Hematopoietic multipotent progenitor cell (in vitro differentiated cells): ENCODE results near the gene RIMKLB. TPM values are rescaled to one million over a fixed set of nuclear protein-coding genes. Genes with fewer than 3 reads are reported as not detected.
A peak's percentile ranks its signal among the peaks of the same experiment; 100 is the strongest.
"Not testable (repeated sequence)": the region's sequence is repeated elsewhere in the genome, so short reads cannot be mapped to it uniquely, and the experiment has no call there.

Source experiments
- DNase-seq, 3 donors: peaks; one replicate each; pipeline ENCODE4 v3.0.0-alpha.2; 2011 to 2015; ENCODE audit warnings: low read depth in 2 of 3, low spot score in 2 of 3
- total RNA-seq: library from RNA; depleted of rRNA; stranded (reverse); fragments of >200 nt; gene quantifications from one replicate; pipeline ENCODE4 v1.2.3, GENCODE V29; 2012

Gene RIMKLB
- total RNA-seq, 1 donor, result 48.2 TPM

- no peak for DNase-seq
These were observed 116.0 kb downstream of the RIMKLB start for GRCh38 chr12:8813572-8814357.

DNA sequence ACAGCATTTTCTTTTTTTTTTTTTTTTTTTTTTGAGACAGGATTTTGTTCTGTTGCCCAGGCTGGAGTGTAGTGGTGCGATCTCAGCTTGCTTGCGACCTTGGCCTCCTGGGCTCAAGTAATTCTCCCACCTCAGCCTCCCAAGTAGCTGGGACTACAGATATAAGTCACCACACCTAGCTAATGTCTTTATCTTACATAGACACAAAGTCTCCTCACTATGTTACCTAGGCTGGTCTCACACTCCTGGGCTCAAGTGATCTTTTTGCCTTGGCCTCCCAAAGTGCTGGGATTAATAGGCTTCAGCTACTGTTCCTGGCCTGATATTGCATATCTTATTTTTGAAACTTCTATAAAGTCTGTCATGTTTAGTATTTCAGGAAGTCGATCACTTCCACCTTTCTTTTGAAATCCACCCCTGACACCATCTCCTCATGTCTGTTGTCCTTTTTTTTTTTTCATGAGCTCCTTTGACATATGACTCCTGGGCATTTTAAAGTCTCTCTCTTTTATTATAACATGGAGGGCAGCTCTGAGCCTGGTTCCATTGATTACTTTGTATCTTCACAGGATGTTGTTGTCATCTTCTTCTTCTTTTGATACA, 118.8 kb downstream of the RIMKLB start:
- no peak for DNase-seq

- no peak for DNase-seq
These were observed 120.1 kb downstream of the RIMKLB start for GRCh38 chr12:8817856-8818255.

GRCh38 chr12:8818526-8818925, 120.7 kb downstream of the RIMKLB start:
- DNase-seq, result no peak

DNA sequence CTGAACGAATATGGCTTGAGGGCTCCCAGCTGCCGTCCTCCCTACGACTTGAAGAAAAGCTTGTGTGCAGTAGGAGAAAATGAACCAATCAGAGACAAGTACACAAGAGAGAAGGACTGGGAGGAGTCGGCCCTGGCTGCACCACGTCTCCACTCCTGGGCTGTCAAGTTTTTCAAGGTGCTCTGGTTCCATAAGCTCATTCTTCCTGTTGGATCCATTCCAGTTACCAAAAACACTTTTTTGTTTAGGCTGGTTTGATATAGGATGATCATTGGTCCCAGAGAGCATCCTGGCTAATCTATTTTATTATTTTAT, 121.8 kb downstream of the RIMKLB start:
- no peak for DNase-seq

DNA sequence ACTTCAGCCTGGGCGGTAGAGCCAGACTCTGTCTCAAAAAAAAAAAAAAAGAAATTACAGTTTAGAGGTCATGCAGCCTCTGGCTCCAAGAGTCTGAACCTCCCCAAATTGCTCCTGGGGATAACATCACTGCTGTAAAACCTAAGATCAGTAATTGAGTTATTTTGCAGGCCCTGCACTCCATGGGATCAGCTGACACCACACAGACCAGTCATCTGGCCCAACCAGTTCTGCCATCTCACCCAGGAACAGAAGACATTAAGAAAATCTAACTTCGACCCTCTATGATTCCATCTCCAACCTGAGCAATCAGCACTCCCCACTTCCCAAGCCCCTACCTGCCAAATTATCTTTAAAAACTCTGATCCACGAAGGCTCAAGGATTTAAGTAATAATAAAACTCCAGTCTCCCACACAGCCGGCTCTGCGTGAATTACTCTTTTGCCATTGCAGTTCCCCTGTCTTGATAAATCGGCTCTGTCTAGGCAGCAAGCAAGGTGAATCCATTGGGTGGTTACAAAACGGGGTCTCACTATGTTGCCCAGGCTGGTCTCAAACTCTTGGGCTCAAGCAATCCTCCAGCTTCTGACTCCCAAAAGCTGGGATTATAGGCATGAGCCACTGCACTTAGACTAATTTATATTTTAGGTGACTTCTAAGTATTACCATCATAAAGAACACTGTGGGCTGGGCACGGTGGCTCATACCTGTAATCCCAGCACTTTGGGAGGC, 123.1 kb downstream of the RIMKLB start:
- not testable (repeated sequence) for DNase-seq

DNA sequence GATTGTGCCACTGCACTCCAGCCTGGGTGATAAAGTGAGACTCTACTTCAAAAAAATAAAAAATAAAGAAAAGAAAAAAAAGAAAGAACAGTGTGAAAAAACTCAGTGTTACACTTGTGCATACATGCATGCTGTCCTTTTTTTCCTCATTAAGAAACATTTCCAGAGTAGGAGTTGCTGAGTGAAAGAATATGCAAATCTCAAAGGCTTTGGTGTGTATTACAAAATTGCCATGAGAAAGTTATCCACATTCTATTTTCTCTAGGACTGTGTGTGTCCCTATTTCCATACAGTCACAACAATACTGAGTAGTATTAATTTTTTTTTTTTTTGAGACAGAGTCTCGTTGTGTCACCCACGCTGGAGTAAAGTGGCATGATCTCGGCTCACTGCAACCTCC, 123.8 kb downstream of the RIMKLB start:
- no peak for DNase-seq

- no peak for DNase-seq
These were observed 124.5 kb downstream of the RIMKLB start, which contains the start of gene A2ML1 for GRCh38 chr12:8822298-8822697. TSS of gene A2ML1 (plus strand) at chr12:8822621. CDS start at chr12:8822652, 31 bp downstream.

DNA sequence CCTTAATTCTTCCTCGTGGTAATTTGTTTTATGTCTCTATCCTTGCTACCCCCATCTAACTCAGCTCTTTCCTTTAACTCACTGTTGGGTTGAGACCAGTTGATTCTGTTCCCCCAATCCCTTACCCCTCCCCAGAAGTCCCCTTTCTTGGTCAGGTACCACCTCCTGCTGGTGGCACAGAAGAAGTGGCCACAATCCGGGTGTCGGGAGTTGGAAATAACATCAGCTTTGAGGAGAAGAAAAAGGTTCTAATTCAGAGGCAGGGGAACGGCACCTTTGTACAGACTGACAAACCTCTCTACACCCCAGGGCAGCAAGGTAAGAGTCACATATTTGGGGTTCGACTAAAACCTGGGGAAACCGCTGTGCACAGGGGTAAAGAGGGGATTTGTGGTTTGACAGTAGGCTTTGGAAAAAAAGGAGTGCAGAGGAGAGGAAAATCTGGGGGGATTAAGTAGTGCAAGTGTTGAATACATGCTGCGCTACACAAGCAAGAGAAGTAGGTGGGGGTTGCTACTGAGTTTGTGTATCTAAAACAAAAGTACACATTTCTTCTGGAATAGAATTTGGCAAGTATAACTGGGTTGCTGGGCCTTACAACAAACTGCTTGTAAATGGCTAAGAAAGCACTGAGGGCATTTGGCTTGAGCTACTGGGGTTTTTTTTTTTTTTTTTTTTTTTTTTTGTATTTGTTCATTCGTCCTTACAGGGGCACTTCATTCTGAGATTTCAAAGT, 125.9 kb downstream of the RIMKLB start:
- peak in 2 of 3 donors; percentile 35 to 54 for DNase-seq

- DNase-seq, result no peak
These were observed 129.9 kb downstream of the RIMKLB start for GRCh38 chr12:8827551-8828256.

DNA sequence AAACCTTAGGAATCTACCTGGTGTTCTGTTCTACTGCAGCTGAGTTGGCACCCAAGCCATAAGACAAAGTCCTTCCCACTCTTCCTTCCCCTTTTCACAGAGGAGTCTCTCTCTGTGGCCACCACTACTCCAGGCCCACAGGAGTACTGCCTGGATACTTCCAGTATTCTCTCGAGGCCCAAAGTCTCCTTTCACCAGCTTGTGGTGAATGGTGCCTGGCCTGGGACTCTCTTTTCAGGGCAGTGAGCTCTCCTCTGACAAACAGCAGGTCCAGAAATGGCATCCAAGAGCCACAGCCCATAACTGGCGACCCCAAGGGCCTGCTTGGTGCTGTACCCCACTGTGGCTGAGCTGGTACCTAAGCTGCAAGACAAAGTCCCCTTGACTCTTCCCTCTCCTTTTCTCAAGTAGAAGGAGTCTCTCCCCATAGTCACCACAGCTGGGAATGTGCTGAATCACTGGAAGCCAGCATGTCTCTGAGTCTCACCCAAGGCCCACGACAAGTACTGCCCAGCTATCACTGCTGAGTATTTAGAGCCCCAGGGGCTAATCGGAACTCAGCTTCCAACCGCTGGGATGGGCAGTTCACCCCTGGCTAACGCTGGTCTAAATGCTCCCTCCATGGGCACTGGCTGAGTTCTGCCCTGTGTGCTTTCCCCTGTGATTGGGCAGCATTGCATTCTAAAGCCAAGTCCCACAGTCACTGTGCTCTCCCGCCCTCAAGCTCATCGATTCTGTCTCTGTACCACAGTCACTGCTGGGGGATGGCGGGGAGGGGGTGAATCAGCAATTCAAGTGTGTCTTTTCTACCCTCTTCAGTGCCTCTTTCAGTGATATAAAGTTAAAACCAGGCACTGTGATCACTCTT, 130.7 kb downstream of the RIMKLB start:
- DNase-seq, result peak in 1 of 3 donors; percentile 35

- no peak for DNase-seq
These were observed 131.3 kb downstream of the RIMKLB start for GRCh38 chr12:8829125-8829518.

- DNase-seq, result no peak
These were observed 131.8 kb downstream of the RIMKLB start for GRCh38 chr12:8829621-8830020.

DNA sequence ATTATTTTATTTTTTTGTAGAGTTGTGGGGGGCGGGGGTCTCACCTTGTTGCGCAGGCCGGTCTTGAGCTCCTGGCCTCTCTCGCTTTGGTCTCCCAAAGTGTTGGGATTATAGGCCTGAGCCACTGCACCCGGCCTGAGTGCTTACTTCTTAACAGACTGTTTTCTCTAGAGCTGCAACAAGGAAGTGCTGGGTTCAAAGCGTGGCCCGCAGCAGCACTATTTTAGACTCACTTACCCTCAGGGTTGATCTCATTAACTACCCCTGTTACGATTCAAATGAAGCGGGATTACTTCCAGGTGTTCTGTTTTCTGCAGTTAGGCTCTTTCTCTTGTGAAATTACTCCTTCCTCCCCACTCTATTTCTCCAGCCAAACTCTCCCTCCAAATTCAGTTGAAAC, 133.3 kb downstream of the RIMKLB start:
- no peak for DNase-seq

- DNase-seq, result no peak
These were observed 134.7 kb downstream of the RIMKLB start for GRCh38 chr12:8832500-8832899.
